HG03378 (cell line): ENCODE measurements around the gene SLC16A8.

Experiments
- ATAC-seq: cut with Tn5 transposase; IDR thresholded peaks from one replicate; pipeline ENCODE4 v1.9.1; 2021; ENCODE audit warnings: mild to moderate bottlenecking, moderate library complexity; ENCODE audit not compliant: unreplicated experiment

The SLC16A8 gene

GRCh38 chr22:38073150-38074130 is 10.5 kb downstream of the SLC16A8 start:
- ATAC-seq: no peak

DNA sequence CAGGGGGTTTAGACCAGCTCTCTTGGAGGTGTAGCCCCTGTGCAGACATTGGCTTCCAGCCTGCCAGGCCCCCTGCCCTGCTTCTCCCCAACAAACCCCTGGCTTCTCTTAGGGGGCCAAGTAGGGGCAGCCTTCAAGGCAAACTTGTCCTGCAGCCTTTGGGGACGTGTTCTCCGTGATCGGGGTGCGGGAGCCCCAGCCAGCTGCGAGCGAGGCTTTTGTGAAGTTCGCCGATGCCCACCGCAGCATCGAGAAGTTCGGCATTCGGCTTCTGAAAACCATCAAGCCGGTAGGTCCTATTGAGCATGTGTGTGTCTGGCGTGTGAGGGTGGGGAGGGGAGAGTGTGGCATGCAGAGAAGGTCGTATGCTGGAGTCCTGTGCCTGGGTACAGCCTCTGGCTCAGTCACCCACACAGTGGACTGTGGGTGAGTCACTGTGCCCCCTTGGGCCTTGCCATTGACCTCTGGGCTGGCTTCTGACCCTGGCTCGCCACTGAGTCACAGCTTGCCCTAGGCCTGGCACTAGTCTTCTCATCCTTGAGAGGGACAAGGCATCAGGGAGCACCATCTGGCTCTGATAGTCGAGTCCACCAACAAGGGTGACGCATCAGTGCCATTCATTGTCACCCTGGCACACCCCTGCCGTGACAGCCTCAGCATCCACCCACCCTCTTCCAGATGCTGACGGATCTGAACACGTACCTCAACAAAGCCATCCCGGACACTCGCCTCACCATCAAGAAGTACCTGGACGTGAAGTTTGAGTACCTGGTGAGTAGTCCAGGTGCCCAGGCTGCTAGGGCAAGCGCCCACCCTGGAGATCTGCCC is 11.4 kb downstream of the SLC16A8 start:
- ATAC-seq: no peak

DNA sequence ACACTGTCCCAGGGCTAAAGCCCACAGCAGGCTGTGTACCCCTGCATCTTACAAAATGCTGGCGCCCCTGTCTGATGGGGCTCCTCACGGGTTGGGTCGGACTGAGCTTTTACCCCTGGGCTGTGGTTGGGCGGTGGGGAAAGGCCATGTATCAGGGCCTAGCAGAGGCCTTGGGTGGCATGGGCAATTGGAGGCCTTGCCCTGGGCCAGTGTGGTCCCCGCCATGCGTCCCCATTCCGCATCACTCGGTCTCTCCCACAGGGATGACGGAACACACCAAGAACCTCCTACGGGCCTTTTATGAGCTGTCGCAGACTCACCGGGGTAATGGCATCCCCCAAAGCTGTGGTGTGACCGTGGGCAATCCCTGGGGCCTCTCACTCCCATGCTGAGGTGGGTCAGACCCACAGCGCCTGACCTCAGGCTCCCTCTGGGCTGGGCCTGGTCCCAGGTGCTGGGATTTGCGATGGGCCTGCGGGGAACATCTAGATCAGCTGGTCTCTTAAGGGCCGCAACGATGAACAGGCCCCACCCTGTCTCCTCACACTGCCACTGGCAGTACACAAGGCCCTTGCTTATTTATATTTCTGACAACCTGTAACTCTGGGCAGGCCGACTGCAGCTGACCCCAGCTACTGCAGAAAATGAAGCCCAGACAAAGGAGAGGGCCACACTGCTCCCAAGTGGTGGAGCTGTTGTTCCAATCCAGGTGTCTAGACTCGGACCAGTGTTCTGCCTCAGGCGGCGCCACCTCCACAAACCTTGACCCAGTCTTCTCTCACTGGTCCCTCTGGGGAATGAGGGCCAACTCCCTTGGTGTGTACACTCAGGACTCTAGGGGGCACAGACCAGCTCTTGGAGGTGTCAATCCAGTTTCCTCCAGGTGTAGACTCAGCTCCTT is 12.3 kb downstream of the SLC16A8 start:
- ATAC-seq: no peak

- no peak for ATAC-seq
Measured at GRCh38 chr22:38070250-38070921, 13.6 kb downstream of the SLC16A8 start.

GRCh38 chr22:38069372-38070249 is 14.4 kb downstream of the SLC16A8 start:
- no peak for ATAC-seq

GRCh38 chr22:38068641-38069371 is 15.2 kb downstream of the SLC16A8 start:
- ATAC-seq: no peak

DNA sequence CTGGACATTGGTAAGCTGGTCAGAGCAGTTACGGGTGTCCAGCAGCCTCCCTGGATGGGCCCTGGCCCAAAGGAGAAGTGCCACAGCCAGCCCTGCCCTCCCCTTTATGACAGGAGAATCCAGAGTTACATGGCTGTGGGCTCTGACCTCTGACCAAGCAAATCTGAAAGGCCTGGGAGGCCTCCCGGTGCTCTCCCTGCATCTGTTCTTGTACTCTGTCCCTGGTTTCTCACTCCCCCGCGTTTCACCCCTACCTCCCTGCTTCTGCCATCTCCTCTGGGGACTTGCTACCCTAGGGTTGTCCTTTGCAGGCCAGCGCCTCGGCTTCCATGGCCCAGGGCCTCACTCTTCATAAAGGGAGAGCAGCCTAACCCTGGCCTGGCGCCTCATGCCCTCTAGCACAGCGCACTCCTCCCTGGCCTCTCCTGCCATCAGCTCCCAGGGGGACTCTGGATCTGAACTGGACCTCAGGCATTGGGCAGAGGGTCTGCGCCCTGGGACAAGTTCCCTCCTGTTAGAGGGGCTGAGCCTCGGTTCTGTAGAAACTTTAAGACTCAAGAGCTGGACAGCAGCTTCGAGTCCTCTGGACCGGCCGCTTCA is 16.1 kb downstream of the SLC16A8 start:
- ATAC-seq: no peak

GRCh38 chr22:38067028-38067415 is 17.0 kb downstream of the SLC16A8 start:
- ATAC-seq: no peak

GRCh38 chr22:38066381-38067027 is 17.5 kb downstream of the SLC16A8 start:
- ATAC-seq: no peak

DNA sequence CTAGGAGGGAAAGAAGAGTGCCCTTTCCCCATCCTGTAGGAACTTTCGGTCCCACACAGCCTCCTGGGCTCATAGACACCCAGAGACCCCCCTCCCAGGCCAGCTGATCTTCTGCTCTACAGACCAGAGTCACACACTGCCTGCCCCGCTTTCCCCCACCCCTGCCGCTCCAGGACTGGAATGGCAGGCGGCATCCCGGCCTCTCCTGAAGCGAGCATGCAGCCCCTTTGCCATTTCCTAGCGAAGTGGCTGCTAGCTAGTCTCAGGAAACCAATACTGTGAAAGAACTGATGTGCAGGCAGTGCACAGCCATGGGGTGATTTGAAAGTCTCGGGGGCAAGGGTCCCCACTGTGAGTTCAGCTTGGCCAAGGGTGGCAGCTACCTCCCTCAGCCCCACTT is 18.4 kb downstream of the SLC16A8 start:
- ATAC-seq: no peak

- no peak for ATAC-seq
Measured at GRCh38 chr22:38062791-38063190, 21.2 kb downstream of the SLC16A8 start.

DNA sequence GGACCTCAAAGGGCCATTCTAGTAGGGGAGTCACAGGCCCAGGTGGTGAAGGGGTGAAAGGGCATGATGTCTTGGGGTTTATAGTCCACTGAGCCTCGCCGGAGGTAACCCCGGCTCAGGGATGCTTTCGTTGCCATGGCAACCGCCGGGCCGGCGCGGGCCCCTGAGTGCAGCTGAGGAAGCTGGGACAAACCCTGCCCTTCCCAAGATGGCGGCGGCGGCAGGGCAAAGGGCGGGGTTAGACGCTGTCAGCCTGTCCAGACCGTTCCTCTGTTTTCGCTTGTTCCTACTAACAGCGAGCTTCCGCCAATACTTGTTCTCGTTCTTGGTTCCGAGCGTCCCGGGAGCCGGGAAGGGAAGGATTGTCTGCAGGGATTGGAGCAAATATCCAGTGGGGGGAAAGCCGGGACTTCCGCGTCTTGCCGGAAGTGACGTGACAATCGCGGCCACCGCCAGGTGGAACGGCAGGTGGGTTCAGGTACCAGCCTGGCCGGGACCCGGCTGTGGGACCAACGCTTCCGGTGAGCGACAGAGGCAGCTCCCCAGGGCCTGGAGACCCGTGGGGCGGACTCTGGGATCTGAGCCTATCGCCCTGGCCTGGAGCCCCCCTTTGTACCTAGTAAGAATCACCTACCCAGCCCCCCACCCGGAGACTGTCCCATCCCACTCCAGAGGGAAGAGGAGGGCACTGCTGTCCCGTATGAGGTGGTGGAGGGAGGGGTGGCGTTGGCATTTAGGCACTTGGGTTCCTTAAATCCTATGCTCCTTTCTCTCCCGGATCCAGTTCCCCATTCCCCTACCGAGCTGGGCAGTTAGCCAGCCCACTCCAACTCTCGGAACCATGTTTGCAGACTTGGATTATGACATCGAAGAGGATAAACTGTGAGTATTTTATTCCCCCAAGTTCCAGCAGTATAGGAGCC is 26.8 kb downstream of the SLC16A8 start, which contains the start of gene PICK1:
Gene PICK1 (plus strand): TSS at position 436 of the 923 bp plus-strand sequence. CDS start 406 bp downstream, at position 842.
- ATAC-seq: no peak

DNA sequence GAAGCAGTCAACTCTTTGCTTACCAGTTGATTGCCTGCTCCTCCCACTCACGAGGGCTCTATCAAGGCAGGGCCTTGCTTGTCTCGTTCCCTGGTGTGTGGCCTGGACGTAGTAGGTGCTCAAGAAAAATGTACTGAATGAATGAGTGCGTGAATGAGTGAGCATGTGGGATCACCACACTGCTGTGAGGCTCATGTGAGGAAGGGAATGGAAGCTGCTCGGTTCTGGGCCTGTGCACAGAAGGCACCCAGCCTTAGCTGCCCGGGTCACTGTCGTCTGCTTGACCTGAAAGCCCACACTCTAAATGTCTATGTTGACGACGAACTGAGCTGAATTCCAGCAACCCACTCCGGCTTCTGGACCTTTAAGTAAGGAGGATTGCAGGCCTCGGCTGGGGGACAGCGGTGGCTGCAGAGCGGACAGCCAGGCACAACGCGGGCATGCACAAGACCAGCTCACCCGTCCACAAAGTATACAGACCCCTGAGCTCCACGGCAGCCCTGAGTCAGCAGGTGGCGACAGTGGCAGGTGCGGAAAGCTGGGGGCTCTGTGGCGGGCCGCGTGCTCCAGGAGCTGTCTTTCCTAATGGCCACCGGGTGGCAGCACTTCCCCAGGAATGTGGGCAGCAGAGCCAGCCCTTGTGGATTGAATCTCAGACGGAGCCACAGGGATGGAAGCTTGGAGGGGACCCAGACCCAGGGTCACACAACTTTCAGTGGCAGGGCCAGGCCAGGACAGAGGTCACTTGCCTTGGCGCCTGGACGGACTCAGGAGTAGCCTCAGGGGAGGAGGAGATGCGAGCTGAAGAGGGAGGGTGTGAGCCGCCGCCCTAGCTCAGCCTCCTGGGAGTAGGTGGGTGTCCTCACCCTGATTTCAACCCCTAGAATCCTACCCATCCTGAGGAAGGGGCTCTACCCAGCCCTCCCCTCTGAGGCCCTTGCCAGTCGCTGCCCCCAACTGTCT is 31.8 kb downstream of the SLC16A8 start:
- no peak for ATAC-seq

DNA sequence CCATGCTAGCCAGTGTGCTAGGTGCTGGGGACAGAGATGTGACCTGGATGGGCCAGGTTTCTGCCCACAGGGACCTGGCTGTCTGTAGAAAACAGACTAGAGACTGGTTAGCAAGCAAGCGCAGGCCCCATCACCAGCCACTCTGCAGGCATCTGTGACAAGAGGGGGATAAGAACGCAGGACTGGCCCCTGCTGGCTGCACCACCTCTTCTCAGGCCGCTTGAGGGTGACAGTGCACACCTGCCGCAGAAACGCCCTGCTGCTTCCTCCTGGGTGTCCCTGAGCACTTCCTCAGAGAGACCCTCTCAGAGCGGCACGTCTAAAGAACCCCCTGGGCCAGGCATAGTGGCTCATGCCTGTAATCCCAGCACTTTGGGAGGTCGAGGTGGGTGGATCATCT is 32.7 kb downstream of the SLC16A8 start:
- ATAC-seq: no peak

DNA sequence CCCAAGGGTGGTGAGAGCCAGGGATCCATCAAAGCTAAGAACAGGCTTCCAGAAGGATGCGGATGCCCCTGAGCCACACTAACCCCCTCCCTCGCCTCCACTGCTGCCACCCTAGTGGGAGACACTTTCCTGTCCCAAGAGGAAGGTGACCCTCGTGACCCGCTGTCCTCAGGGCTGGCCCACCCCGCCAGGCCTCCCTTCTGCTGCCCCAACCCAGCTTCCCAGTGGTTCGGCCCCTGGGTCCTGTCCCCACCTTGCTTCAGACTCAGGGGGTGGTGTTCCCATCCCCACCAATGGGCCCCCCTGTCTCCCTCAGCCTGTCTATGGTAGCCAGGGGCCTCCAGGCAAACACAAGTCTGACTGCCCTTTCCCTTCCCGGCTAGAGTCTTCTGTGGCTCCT is 33.3 kb downstream of the SLC16A8 start:
- ATAC-seq: no peak
